Loucy (cell line): ENCODE data around the gene OCSTAMP.

Experiments used
- H2AFZ ChIP-seq: fragments of 200-600 bp; sonication (generic); 2 replicates; pipeline ENCODE4 v1.6.0; 2016; ENCODE audit warnings: antibody characterized with exemption, mild to moderate bottlenecking, low read length, moderate library complexity
- H3F3A ChIP-seq: fragments of 200-600 bp; 2 replicates; pipeline ENCODE4 v1.6.0; 2016; ENCODE audit warnings: antibody characterized with exemption, low read depth, mild to moderate bottlenecking
- H3K27me3 ChIP-seq: fragments of 200-600 bp; sonication (generic); 2 replicates; pipeline ENCODE4 v1.6.1; 2014; ENCODE audit warnings: low read length, mild to moderate bottlenecking; ENCODE audit not compliant: insufficient read depth, poor library complexity, severe bottlenecking
- H3K36me3 ChIP-seq: fragments of 200-600 bp; sonication (generic); 2 replicates; pipeline ENCODE4 v1.6.1; 2016; ENCODE audit warnings: low read length; ENCODE audit not compliant: insufficient read depth
- H3K4me1 ChIP-seq: fragments of 200-600 bp; sonication (generic); 2 replicates; pipeline ENCODE4 v1.5.1; 2014; ENCODE audit warnings: low read length, mild to moderate bottlenecking; ENCODE audit not compliant: insufficient read depth, poor library complexity, severe bottlenecking
- H3K4me2 ChIP-seq: fragments of 200-600 bp; sonication (generic); 2 replicates; pipeline ENCODE4 v1.6.0; 2014; ENCODE audit warnings: antibody characterized with exemption, low read length, low read depth, mild to moderate bottlenecking; ENCODE audit not compliant: poor library complexity, severe bottlenecking
- H3K4me3 ChIP-seq: fragments of 200-600 bp; sonication (generic); 2 replicates; pipeline ENCODE4 v1.5.1; 2014; ENCODE audit warnings: low read length, mild to moderate bottlenecking, mixed read lengths; ENCODE audit not compliant: poor library complexity, severe bottlenecking
- H3K79me2 ChIP-seq: fragments of 200-600 bp; sonication (generic); 2 replicates; pipeline ENCODE4 v1.6.1; 2014; ENCODE audit warnings: low read length; ENCODE audit not compliant: insufficient read depth
- H3K9ac ChIP-seq: fragments of 200-600 bp; sonication (generic); 2 replicates; pipeline ENCODE4 v1.6.0; 2014; ENCODE audit warnings: mild to moderate bottlenecking, low read depth, low read length, moderate library complexity; ENCODE audit not compliant: poor library complexity, severe bottlenecking
- H3K9me2 ChIP-seq: fragments of 200-600 bp; sonication (generic); replicated peaks from 2 replicates; pipeline ENCODE4 v1.6.1; 2016; ENCODE audit warnings: low read depth, low read length, mixed read lengths
- H3K9me3 ChIP-seq: fragments of 200-600 bp; sonication (generic); 2 replicates; pipeline ENCODE4 v1.6.1; 2014; ENCODE audit warnings: mild to moderate bottlenecking, antibody characterized with exemption, low read length, low read depth; ENCODE audit not compliant: insufficient read depth
- H4K20me1 ChIP-seq: fragments of 200-600 bp; sonication (generic); 2 replicates; pipeline ENCODE4 v1.6.0; 2014; ENCODE audit warnings: antibody characterized with exemption, low read length, mild to moderate bottlenecking; ENCODE audit not compliant: insufficient read depth, poor library complexity, severe bottlenecking
- EZH2phosphoT487 ChIP-seq: fragments of 200-600 bp; IDR thresholded peaks from 2 replicates; pipeline ENCODE4 v1.6.1; 2018; ENCODE audit warnings: antibody characterized with exemption, mild to moderate bottlenecking, moderate library complexity, borderline replicate concordance
- TF ChIP-seq, protein P1 (sequence below): fragments of 200-600 bp; sonication (generic); conservative IDR thresholded peaks from 2 replicates; pipeline ENCODE4 v1.5.1; 2014; ENCODE audit warnings: mild to moderate bottlenecking, antibody characterized with exemption, low read length

Gene OCSTAMP

GRCh38 chr20:46491354-46491753, 59.1 kb downstream of the OCSTAMP start:
- no peaks in the 10 kb centered on the region for H3K4me1 ChIP-seq
- H3K4me3 ChIP-seq = no peak overlapping the region
- no peaks in the 10 kb centered on the region for H4K20me1 ChIP-seq
- no peaks in the 10 kb centered on the region for H3K9me3 ChIP-seq
- H3K9ac ChIP-seq = no peak overlapping the region
- no peaks in the 10 kb centered on the region for H3K9me2 ChIP-seq
- H3K79me2 ChIP-seq = no peaks in the 10 kb centered on the region
- H2AFZ ChIP-seq = no peak overlapping the region
- H3K27me3 ChIP-seq = peaks cover 15% of the 10 kb centered on the region
- no peaks in the 10 kb centered on the region for H3F3A ChIP-seq
- no peak overlapping the region for H3K4me2 ChIP-seq
- no peaks in the 10 kb centered on the region for H3K36me3 ChIP-seq
- no peak for TF ChIP-seq EZH2phosphoT487
- TF ChIP-seq, protein P1, sequence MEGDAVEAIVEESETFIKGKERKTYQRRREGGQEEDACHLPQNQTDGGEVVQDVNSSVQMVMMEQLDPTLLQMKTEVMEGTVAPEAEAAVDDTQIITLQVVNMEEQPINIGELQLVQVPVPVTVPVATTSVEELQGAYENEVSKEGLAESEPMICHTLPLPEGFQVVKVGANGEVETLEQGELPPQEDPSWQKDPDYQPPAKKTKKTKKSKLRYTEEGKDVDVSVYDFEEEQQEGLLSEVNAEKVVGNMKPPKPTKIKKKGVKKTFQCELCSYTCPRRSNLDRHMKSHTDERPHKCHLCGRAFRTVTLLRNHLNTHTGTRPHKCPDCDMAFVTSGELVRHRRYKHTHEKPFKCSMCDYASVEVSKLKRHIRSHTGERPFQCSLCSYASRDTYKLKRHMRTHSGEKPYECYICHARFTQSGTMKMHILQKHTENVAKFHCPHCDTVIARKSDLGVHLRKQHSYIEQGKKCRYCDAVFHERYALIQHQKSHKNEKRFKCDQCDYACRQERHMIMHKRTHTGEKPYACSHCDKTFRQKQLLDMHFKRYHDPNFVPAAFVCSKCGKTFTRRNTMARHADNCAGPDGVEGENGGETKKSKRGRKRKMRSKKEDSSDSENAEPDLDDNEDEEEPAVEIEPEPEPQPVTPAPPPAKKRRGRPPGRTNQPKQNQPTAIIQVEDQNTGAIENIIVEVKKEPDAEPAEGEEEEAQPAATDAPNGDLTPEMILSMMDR = no peak
